Keratinocyte (primary cell): ENCODE results near the gene TPK1. TPM values are rescaled to one million over a fixed set of nuclear protein-coding genes. Genes with fewer than 3 reads are reported as not detected.

Experiments used
- DNase-seq: peaks from one replicate; pipeline ENCODE4 v3.0.0-alpha.2; 2011; ENCODE audit warnings: low read depth, missing footprints, low spot score
- FAIRE-seq: peaks from 2 replicates; lab custom pipeline; 2011; peaks lifted over from hg19 to GRCh38; lab: Jason Lieb, UNC
- H2AFZ ChIP-seq: 2 replicates; pipeline ENCODE4 v1.6.0; 2012; ENCODE audit warnings: low read length, control low read depth, inconsistent platforms; ENCODE audit not compliant: control insufficient read depth
- H3K27ac ChIP-seq: 2 replicates; pipeline ENCODE4 v1.5.1; 2011; ENCODE audit warnings: low read length; ENCODE audit not compliant: control insufficient read depth, insufficient read depth
- H3K27me3 ChIP-seq: 3 replicates; pipeline ENCODE4 v1.6.0; 2011; ENCODE audit warnings: low read length; ENCODE audit not compliant: control insufficient read depth, insufficient read depth; ENCODE audit errors: extremely low read depth
- H3K36me3 ChIP-seq, 2 experiments: 2 replicates in 1 of 2; 3 replicates in 1 of 2; pipeline ENCODE4 v1.5.1; 2011; ENCODE audit warnings: low read length in 2 of 2, mild to moderate bottlenecking in 1 of 2; ENCODE audit not compliant: control insufficient read depth in 2 of 2, insufficient read depth in 2 of 2; ENCODE audit errors: extremely low read depth in 1 of 2
- H3K4me1 ChIP-seq: 3 replicates; pipeline ENCODE4 v1.5.1; 2011; ENCODE audit warnings: low read length; ENCODE audit not compliant: control insufficient read depth, insufficient read depth; ENCODE audit errors: extremely low read depth
- H3K4me2 ChIP-seq: 3 replicates; pipeline ENCODE4 v1.6.0; 2011; ENCODE audit warnings: low read depth, low read length; ENCODE audit not compliant: control insufficient read depth, insufficient read depth; ENCODE audit errors: extremely low read depth
- H3K4me3 ChIP-seq, 3 experiments: fragments of 200-600 bp in 1 of 3; sonication (generic) in 1 of 3; 2 replicates in 2 of 3; 3 replicates in 1 of 3; pipeline ENCODE4 v1.5.1; 2011 to 2016; ENCODE audit warnings: low read length in 3 of 3, mild to moderate bottlenecking in 3 of 3, control low read depth in 2 of 3, inconsistent platforms in 1 of 3, low read depth in 1 of 3, mixed read lengths in 1 of 3, mixed run types in 1 of 3, moderate library complexity in 1 of 3; ENCODE audit not compliant: control insufficient read depth in 2 of 3, insufficient read depth in 2 of 3; ENCODE audit errors: extremely low read depth in 1 of 3
- H3K79me2 ChIP-seq: 2 replicates; pipeline ENCODE4 v1.6.0; 2012; ENCODE audit warnings: low read length; ENCODE audit not compliant: control insufficient read depth, insufficient read depth
- H3K9ac ChIP-seq: 3 replicates; pipeline ENCODE4 v1.6.0; 2011; ENCODE audit warnings: low read length; ENCODE audit not compliant: control insufficient read depth, insufficient read depth; ENCODE audit errors: extremely low read depth
- H3K9me1 ChIP-seq: 3 replicates; pipeline ENCODE4 v1.6.0; 2011; ENCODE audit warnings: low read length; ENCODE audit not compliant: control insufficient read depth, insufficient read depth; ENCODE audit errors: extremely low read depth
- H3K9me3 ChIP-seq: 2 replicates; pipeline ENCODE4 v1.5.1; 2012; ENCODE audit warnings: low read depth, low read length; ENCODE audit not compliant: control insufficient read depth
- H4K20me1 ChIP-seq: 3 replicates; pipeline ENCODE4 v1.6.0; 2011; ENCODE audit warnings: low read length; ENCODE audit not compliant: control insufficient read depth, insufficient read depth; ENCODE audit errors: extremely low read depth
- EZH2 ChIP-seq: IDR thresholded peaks from one replicate; pipeline ENCODE4 v1.6.1; 2012; ENCODE audit warnings: inconsistent platforms, mild to moderate bottlenecking, low read length, moderate library complexity
- dilution Hi-C: fragments of 300-500 bp; cut with MboI; formaldehyde crosslinking; loops from one replicate; pipeline ENCODE4 v1.7.0; 2020; ENCODE audit warnings: low sequenced_read_pairs; ENCODE audit not compliant: extremely low pct_ligation_motif_present
- polyA minus RNA-seq, 3 experiments: library from RNA; depleted of rRNA, polyadenylated mRNA; stranded (reverse); fragments of >200 nt; gene quantifications; 1 replicate in 1 of 3; 2 replicates in 1 of 3; 3 replicates in 1 of 3; pipeline ENCODE4 v1.2.3, GENCODE V29; 2011
- polyA plus RNA-seq, 5 experiments: library from polyadenylated mRNA; depleted of rRNA in 3 of 5; stranded (reverse) in 3 of 5; stranded (forward) in 1 of 5; unstranded in 1 of 5; fragments of >200 nt; gene quantifications; 1 replicate in 1 of 5; 2 replicates in 3 of 5; 3 replicates in 1 of 5; pipeline versions ENCODE4 v1.2.1 to v1.2.3, GENCODE V29; 2011 to 2012; ENCODE audit warnings: missing spikeins in 2 of 5, low read depth in 1 of 5, low replicate concordance in 1 of 5
- TF ChIP-seq, protein P1 (sequence below), 3 experiments: IDR thresholded peaks in 1 of 3; conservative IDR thresholded peaks in 1 of 3; optimal IDR thresholded peaks in 1 of 3; 2 replicates in 2 of 3; 3 replicates in 1 of 3; pipeline versions ENCODE3 to v1.5.1; 2011; ENCODE audit warnings: low read length in 3 of 3, mild to moderate bottlenecking in 3 of 3, moderate library complexity in 2 of 3, control low read depth in 1 of 3, inconsistent platforms in 1 of 3; ENCODE audit not compliant: insufficient read depth in 2 of 3; ENCODE audit errors: extremely low read depth in 1 of 3

TPK1 gene
- polyA plus RNA-seq (1.6 to 2.0 TPM (median 1.9 TPM) in 3 replicates), polyA minus RNA-seq (1.3 to 4.6 TPM (median 3.0 TPM) in 3 replicates)
- polyA plus RNA-seq (2011; ENCODE audit: low read depth) = 0.66 TPM
- 1.1 and 2.2 TPM in 2 replicates for polyA plus RNA-seq (2011; cell fraction: cytosol; rRNA removed)
- 1.2 and 1.8 TPM in 2 replicates for polyA plus RNA-seq (2011; cell fraction: nucleus; rRNA removed)
- polyA plus RNA-seq (2012; ENCODE audit: low replicate concordance) = 0.42 and 0.87 TPM in 2 replicates
- polyA minus RNA-seq (2011; cell fraction: cytosol; rRNA and poly(A)+ RNA removed) = 0.96 TPM
- 1.2 and 3.9 TPM in 2 replicates for polyA minus RNA-seq (2011; cell fraction: nucleus; rRNA and poly(A)+ RNA removed)

- DNase-seq (peak; percentile 21), FAIRE-seq (no peak)
- TF ChIP-seq, protein P1, sequence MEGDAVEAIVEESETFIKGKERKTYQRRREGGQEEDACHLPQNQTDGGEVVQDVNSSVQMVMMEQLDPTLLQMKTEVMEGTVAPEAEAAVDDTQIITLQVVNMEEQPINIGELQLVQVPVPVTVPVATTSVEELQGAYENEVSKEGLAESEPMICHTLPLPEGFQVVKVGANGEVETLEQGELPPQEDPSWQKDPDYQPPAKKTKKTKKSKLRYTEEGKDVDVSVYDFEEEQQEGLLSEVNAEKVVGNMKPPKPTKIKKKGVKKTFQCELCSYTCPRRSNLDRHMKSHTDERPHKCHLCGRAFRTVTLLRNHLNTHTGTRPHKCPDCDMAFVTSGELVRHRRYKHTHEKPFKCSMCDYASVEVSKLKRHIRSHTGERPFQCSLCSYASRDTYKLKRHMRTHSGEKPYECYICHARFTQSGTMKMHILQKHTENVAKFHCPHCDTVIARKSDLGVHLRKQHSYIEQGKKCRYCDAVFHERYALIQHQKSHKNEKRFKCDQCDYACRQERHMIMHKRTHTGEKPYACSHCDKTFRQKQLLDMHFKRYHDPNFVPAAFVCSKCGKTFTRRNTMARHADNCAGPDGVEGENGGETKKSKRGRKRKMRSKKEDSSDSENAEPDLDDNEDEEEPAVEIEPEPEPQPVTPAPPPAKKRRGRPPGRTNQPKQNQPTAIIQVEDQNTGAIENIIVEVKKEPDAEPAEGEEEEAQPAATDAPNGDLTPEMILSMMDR (optimal IDR thresholded peaks at IDR 0.05 in 1 of 3, IDR thresholded peaks at IDR 0.05 in 1 of 3, conservative IDR thresholded peaks at IDR 0.05 in 1 of 3; ENCODE audit: extremely low read depth in 1 of 3, insufficient read depth in 2 of 3, low read length in 3 of 3) = no peak
- TF ChIP-seq EZH2 = no peak
These were observed at the start of gene TPK1 for GRCh38 chr7:144835652-144836544. TSS of gene TPK1 (minus strand) at chr7:144836053. CDS start at chr7:144835602, 451 bp downstream.

GRCh38 chr7:144885478-144885877, 49.6 kb upstream of the TPK1 start:
- Histone ChIP-seq H3K4me2 (no peak overlapping the region), H3K9me3 (no peaks in the 10 kb centered on the region), H3K9ac (no peak overlapping the region), H3K27ac (no peak overlapping the region), H3K36me3 (no peaks in the 10 kb centered on the region), H3K27me3 (no peaks in the 10 kb centered on the region), H3K79me2 (no peaks in the 10 kb centered on the region), H3K9me1 (no peaks in the 10 kb centered on the region), H3K4me3 (no peak overlapping the region), H3K4me1 (no peaks in the 10 kb centered on the region), H4K20me1 (no peaks in the 10 kb centered on the region), H2AFZ (no peak overlapping the region)
- FAIRE-seq (no peak), DNase-seq (no peak)
- dilution Hi-C loops = no loop called here
- TF ChIP-seq EZH2 = no peak
- TF ChIP-seq, protein P1 (optimal IDR thresholded peaks at IDR 0.05 in 1 of 3, IDR thresholded peaks at IDR 0.05 in 1 of 3, conservative IDR thresholded peaks at IDR 0.05 in 1 of 3; ENCODE audit: extremely low read depth in 1 of 3, insufficient read depth in 2 of 3, low read length in 3 of 3) = no peak

More at GRCh38 chr7:144835652-144836544, at the start of gene TPK1:
- peak within 1 kb of the TSS; percentile 98 for H2AFZ ChIP-seq
- no peaks in the 10 kb centered on the region for H3K4me1 ChIP-seq
- H3K9me1 ChIP-seq = no peaks in the 10 kb centered on the region
- H3K27ac ChIP-seq = peak within 1 kb of the TSS; percentile 28
- dilution Hi-C loops = no loop called here
- peak within 1 kb of the TSS; percentile 59 to 89 (median 77) for H3K4me3 ChIP-seq
- no peaks in the 10 kb centered on the region for H3K27me3 ChIP-seq
- no peaks in the 10 kb centered on the region for H4K20me1 ChIP-seq
- peak within 1 kb of the TSS; percentile 82 for H3K4me2 ChIP-seq
- no peaks in the 10 kb centered on the region for H3K9me3 ChIP-seq
- peak within 1 kb of the TSS; percentile 70 for H3K9ac ChIP-seq
- no peaks in the 10 kb centered on the region for H3K36me3 ChIP-seq
- H3K79me2 ChIP-seq = no peaks in the 10 kb centered on the region
